ENCODE measurements around the gene IL22RA2.

Gene IL22RA2

GRCh38 chr6:137166247-137167098 is 7.0 kb downstream of the IL22RA2 start:
- DNase-seq: peak; percentile 15

- DNase-seq: no peak
Measured at GRCh38 chr6:137165375-137166246, 7.8 kb downstream of the IL22RA2 start.

GRCh38 chr6:137163732-137164318 is 9.6 kb downstream of the IL22RA2 start:
- DNase-seq: no peak

GRCh38 chr6:137162692-137163306 is 10.6 kb downstream of the IL22RA2 start:
- no peak for DNase-seq

GRCh38 chr6:137161949-137162348 is 11.5 kb downstream of the IL22RA2 start:
- DNase-seq: no peak

DNA sequence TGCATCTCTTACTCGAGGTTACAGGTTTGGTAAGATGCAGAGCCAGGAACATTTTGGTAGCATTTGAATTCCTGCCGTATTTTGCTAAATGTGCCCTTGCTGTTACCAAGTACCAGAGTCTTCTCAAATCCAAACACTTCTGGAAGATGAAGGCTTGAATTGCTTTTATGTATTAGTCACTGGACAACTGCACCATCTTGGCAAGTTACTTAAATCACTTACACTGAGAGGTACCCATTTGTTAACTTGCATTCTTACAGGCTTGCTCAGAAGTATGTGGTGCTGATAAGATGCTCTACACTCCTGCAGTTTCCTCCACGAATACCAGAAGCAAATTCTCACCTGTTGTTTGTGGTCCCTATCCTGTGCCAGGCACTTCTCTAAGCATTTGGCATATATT is 12.7 kb downstream of the IL22RA2 start:
- DNase-seq: no peak

- no peak for DNase-seq
Measured at GRCh38 chr6:137159912-137160311, 13.5 kb downstream of the IL22RA2 start.

- no peak for DNase-seq
Measured at GRCh38 chr6:137157601-137158000, 15.8 kb downstream of the IL22RA2 start.

GRCh38 chr6:137156650-137157049 is 16.8 kb downstream of the IL22RA2 start:
- no peak for DNase-seq

GRCh38 chr6:137155830-137156229 is 17.6 kb downstream of the IL22RA2 start:
- no peak for DNase-seq

GRCh38 chr6:137150072-137150471 is 23.4 kb downstream of the IL22RA2 start:
- no peak for DNase-seq

DNA sequence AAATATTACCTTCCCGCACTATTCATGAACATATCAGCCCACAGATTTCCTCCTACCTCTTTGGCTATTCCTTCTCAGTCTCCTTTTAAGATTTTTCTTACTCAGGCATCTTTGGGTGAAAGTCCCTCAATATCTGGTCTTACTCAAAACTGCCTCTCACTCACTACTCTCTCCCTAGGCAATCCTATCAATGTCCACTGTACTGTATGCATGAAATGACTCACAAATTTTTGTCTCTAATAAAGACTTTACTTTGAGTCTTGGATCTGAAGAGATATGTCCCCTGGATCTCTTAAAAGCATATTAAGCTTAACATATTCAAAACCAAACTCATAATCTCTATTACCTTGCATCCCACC is 24.4 kb downstream of the IL22RA2 start:
- DNase-seq: no peak

DNA sequence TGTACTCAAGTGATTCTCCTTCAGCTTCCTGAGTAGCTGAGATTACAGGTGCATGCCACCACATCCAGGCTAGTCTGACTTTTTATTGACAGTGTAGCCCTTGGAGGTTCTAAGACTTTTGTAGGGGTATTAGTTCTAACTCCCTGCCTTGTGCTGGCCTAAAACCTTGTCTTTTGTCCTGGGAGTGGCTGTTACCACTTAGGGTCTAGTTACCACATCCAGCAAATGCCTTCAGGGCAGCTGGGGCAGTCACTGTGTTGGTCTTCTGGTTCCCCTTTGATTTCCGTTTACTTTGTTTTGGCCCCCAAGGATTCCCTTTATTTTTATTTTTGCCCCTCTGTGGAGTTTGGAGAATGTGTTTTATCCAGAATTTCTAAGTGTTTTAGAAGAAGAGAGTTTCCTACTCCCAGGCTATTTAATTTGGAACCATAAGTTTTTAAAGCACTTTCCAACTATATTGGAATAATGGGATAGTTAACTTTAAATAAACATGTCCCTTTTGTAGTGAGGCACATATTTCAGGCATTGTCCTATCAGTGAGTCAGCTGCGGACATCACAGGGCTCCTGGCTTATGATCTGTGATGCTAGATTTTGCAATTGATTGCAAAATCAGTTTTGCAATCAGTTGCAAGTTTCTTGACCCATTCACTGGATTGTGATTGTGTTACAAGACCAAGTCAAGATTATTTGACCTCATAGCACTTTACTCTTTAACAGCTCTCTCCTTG is 25.0 kb downstream of the IL22RA2 start:
- DNase-seq: no peak

GRCh38 chr6:137147195-137147594 is 26.2 kb downstream of the IL22RA2 start:
- DNase-seq: no peak

- no peak for DNase-seq
Measured at GRCh38 chr6:137146206-137146605, 27.2 kb downstream of the IL22RA2 start.

GRCh38 chr6:137145421-137145820 is 28.0 kb downstream of the IL22RA2 start:
- DNase-seq: no peak

DNA sequence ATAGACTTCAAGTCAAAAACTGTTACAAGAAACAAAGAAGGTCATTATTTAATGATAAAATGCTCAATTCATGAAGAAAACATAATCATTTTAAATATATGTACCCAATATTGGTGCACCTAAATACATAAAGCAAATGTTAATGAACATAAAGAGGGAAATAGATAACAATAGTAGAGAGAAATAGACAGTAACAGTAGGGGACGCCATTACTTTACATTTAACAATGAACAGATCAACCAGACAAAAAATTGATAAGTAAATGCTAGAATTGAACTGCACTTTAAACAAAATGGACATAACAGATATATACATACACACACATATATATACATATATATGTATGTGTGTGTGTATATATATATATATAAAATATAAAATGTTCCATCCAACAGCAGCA is 37.4 kb downstream of the IL22RA2 start:
- DNase-seq: no peak

GRCh38 chr6:137134483-137134882 is 39.0 kb downstream of the IL22RA2 start:
- DNase-seq: no peak

GRCh38 chr6:137133122-137133521 is 40.3 kb downstream of the IL22RA2 start:
- no peak for DNase-seq

DNA sequence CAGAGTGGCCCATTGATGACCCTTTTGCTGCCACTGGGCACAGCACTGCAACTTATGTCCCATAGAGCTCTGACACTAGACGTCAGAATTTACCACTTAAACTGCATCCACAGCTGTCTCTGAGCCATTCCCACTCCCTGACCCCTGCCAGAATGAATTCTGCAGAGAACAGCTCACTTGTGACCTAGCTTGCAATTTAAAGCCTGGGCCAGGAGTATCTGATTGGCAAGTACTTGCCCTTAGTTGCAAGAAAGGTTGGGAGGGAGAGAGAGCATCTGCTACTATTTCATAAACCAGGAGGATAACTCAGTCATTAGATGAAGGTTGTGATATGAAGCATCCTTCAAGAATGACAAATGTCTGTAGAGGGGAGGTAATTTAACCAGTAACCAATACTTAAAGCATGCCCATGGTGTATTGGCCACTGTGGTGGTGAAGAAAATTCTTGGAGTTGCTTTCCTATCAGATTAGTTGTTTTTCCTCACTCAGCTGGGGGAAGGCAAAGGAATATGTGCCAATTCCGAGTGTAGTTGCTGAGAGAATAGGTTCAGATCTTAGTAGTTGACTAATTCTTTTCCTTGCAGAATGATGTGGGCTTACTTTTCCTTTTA is 46.5 kb downstream of the IL22RA2 start:
- DNase-seq: no peak

- DNase-seq: no peak
Measured at GRCh38 chr6:137123078-137123477, 50.4 kb downstream of the IL22RA2 start.

DNA sequence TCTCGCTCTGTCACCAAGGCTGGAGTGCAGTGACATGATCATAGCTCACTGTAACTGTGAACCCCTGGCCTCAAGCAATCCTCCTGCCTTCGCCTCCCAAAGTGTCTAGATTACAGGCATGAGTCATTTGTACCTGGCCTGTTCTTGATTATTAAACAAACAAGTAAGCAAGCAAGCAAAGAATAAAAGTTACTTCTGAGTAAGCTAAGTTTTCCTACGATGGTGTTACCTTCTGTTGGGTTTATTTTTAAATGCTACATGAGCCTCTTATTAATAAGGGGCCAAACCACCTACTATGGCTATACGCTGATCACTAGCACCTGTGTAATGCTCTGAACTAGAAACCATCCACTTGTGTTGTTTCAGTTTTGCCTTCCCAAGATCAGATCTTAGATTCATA is 50.8 kb downstream of the IL22RA2 start:
- DNase-seq: no peak
